IPS-NIHi11 (cell line): ENCODE measurements around the gene EVX2.

Source experiments
- DNase-seq: peaks from one replicate; pipeline ENCODE4 v3.0.0; 2012; ENCODE audit warnings: mixed read lengths, low spot score

Gene EVX2

DNA sequence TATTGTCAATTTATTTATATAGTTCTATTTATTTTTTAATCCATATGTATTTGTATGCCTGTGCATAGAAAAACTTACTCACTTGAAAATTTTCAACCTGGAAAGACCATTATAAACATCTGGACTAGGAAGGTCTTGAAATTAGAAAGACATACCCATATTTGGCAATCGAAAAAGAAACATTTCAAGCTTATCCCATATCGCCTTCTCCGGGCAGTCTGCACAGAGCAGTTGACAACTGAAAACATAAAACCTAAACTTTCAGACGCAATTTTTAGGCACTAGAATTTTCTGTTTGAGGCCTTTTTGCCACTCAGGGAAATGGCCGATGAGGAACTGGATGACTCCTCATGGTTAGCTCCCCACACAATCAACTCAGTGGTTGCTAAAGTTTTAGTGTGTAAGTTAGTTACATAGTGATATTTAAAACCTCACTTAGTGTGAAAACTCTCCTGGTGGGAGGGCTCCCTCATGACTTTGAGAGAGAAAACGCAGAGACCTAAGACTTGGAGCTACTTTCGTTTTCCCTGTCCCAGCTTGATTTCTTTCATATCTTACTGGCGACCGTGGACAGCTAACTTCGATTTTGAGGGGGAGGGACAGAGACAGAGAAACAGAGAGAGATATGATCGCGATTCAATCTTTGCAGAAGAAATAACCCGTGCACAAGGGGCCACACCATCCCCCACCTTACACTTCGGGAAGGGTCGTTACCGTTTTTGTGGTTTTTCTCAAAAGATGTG is 12.7 kb upstream of the EVX2 start:
- DNase-seq: no peak

DNA sequence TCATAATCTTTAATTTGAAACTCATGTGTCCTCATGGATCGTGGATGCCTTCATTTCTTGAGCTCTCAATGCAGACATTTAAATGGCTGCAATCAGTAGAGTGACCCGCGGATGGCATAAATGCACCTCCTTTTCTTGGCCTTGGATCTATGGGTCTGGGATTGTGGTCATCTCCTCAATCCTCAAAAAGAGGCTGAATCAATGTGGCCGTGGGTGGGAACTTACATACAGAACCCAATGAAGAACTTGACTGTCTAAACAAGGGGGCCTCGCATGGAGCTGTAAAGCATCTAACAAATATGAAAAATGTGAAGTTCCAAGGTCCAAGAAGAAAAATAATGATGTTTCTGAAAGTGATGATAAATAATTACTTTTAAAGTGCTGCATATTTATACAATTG is 11.7 kb upstream of the EVX2 start:
- no peak for DNase-seq

DNA sequence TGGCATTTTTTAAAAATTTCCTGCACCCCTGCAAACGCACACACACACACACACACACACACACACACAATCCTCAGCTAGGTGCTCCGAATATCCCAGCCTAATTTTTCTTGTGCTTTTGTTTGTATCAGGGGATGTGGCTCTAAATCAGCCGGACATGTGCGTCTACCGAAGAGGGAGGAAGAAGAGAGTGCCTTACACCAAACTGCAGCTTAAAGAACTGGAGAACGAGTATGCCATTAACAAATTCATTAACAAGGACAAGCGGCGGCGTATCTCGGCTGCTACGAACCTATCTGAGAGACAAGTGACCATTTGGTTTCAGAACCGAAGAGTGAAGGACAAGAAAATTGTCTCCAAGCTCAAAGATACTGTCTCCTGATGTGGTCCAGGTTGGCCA is 10.6 kb upstream of the EVX2 start:
- DNase-seq: no peak

DNA sequence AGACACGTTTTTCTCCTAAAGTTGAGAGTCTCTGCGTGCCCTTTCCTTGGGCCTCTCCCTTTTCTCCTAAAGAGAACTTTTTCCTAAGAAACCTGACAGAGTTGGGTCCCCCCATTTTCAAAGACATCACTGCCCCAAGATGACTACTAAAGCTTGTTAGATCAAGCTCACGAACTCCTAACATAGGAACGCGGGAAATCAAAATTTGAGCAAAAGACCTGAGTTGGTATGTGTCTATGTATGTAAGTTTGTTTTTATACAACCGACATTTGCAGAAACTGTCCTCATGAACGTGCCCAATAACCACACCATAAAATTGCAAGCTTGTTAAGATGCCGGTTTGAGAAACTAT is 10.1 kb upstream of the EVX2 start:
- DNase-seq: no peak

DNA sequence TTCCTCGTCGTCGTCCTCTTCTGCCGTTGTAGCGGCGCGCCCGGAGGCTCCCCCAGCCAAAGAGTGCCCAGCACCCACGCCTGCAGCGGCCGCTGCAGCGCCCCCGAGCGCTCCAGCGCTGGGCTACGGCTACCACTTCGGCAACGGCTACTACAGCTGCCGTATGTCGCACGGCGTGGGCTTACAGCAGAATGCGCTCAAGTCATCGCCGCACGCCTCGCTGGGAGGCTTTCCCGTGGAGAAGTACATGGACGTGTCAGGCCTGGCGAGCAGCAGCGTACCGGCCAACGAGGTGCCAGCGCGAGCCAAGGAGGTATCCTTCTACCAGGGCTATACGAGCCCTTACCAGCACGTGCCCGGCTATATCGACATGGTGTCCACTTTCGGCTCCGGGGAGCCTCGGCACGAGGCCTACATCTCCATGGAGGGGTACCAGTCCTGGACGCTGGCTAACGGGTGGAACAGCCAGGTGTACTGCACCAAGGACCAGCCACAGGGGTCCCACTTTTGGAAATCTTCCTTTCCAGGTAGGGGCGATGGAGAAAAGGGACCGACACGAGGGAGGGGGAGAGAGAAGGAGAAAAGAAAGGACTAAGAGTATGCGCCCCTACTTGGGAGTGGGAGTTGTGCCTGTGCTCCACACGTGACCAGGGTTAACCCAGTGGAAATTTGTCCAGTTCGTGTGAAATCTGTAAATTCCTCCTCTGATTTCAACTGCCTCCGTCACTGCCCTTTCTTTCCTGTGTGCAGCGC is 9.6 kb upstream of the EVX2 start:
- no peak for DNase-seq

DNA sequence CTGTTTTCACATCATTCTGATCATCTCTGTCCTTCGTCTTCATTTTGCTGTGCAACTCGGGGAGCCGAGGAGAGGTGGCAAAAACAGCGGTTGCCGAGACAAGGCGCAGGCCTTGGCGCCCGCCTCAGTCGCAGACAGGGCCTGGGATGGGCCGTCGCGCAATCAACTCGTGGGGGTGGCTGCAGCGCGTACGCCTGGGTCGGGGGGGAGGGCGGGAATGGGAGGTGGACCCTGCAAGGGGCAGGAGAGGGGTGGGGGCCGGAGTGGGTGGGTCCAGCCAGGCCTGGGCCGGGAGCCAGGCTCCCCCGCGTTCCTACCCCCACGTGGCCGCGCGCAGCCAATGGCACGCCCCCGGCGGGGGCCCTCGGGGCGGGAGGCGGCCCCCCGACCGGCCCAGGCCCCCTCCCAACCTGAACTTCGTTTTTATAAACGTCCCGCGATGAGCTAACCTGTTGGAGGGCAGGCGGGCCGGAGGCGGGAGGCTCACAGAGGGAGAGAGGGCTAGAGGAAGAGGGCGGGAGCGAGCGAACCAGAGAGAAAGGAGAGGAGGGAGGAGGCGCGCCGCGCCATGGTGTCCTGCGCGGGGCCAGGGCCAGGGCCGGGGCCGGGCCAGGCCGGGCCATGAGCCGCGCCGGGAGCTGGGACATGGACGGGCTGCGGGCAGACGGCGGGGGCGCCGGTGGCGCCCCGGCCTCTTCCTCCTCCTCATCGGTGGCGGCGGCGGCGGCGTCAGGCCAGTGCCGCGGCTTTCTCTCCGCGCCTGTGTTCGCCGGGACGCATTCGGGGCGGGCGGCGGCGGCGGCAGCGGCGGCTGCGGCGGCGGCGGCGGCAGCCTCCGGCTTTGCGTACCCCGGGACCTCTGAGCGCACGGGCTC is 8.7 kb upstream of the EVX2 start, which contains the start of gene HOXD13:
TSS of gene HOXD13 (plus strand) at position 452 of the 875 bp plus-strand sequence. CDS start at position 622, 170 bp downstream.
- DNase-seq: peak; percentile 67

DNA sequence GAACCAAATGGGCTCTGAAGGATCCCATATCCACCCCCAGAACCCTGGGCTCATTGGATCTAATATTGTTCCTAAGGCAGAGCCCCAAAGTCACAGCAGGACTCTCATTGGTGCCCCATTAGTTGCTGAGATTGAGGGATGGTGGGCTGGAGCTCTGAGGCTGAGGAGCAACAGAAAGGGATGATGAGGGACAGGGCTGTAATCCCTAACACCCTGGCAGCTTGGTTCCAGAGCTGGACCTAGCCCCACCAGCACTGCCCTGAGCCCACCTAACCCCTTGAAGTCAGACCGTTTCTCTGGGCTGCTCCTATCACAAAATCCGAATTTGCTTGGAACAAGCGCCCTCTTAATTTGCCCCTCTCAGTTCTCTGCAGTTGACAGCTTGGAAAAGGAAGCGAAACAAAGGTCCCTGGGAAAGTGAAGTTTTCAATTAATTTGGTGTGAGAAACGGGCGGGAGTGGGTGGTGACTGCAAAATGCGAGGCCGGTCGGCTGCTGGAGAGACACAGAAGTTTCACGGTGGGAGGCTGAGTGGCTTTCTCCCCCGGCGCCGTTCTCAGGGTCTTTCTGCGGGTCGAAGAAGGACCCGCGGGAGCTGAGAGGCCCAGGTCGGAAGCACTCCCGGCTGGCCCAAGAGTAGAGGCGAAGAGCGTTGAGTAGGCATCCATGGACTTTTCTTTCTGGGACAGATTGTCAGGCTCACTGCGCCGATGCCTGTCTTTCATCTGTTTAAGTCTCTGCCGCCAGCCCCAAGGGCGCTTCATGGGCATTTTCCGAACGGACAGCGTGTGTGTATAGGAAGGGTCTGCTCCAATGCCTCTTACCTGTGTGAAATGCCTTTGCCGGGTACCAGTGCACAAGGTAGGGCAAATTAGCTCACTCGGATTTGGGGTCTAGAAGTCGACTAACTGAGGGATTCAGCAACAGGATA is 7.8 kb upstream of the EVX2 start:
- DNase-seq: no peak

DNA sequence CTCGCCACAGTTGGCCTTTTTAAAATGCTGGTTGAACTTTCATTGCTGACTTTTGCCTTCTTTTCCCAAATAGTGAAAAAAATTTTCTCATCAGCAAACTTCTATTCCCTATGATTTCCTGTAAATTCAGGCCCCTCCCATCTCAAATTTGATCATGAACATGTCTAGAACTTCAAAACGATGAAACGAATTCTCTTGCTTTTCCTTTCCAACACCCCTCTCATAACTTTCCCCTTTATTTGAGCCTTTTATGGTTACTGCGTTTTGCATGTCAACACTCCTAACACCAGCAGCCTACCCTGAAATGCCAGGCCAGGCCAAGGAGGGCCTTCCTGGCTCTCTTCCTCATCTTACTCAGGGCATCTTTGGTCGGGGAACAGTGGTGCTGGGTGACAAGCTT is 7.1 kb upstream of the EVX2 start:
- DNase-seq: no peak

DNA sequence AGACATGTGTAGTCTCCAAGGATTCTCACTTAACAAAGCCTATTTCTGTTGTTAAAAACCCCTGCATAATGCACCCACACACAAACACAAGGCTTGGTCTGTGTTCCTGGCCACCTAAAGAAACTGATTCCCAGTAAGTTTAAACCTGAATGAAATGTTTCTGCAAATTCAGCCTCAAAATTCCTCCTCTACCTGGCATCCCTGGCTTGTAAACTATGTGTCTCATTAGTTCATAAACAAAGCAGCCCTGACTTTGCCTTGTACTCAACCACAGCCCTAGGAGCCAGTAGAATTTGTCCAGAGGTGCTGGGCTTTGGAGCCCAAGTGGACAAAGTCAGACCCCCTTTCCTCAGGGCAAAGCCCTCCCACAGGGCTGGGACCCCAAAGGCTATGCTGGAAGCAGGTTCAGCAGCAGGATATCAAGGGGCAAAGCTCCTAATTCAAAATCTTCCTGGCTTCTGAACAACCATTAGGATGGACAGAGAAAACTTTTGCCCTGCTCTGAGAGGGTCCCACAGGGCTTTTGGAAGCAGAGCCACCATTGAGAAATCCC is 6.2 kb upstream of the EVX2 start:
- DNase-seq: no peak

DNA sequence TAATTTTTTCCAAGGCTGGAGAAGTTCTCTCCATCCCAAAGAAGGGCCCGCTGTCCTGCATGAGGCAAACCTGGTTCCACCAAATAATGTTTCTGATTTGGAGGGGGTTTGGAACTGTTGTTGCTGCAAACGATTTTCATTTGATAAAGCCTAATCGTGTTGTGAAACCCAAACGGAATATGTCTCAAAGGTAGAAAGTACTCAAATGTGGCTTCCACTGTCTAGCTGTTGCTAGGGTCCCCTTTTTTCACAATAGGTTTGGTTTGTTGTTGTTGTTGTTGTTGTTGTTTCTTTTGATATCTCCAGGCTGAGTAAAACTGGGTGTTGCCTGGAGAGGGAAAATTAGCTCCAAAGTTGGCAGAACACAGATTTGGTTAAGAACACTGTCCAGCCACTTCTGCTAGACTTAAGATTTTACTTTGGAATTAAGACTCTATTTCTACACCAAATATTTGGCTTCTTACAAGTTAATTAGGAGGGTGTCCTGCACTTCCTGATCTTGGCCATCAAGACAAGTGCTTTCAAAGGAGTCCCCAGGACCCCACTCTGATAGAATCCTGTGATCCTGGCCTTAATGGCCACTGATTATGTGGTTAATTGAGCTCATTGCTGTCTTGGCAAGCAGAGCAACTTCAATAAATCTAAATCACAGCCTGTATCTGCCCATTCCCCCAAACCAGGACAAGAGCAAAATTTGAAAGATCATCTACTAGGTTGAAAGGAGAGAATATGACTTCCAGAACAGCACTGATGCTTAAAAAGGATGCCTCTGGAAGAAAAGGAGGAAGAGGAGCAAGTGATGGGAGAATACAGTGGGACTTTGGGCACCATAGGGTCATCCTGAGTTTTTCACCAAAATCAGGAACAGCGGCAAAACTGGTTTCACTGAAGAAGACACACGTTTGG is 5.4 kb upstream of the EVX2 start:
- no peak for DNase-seq

DNA sequence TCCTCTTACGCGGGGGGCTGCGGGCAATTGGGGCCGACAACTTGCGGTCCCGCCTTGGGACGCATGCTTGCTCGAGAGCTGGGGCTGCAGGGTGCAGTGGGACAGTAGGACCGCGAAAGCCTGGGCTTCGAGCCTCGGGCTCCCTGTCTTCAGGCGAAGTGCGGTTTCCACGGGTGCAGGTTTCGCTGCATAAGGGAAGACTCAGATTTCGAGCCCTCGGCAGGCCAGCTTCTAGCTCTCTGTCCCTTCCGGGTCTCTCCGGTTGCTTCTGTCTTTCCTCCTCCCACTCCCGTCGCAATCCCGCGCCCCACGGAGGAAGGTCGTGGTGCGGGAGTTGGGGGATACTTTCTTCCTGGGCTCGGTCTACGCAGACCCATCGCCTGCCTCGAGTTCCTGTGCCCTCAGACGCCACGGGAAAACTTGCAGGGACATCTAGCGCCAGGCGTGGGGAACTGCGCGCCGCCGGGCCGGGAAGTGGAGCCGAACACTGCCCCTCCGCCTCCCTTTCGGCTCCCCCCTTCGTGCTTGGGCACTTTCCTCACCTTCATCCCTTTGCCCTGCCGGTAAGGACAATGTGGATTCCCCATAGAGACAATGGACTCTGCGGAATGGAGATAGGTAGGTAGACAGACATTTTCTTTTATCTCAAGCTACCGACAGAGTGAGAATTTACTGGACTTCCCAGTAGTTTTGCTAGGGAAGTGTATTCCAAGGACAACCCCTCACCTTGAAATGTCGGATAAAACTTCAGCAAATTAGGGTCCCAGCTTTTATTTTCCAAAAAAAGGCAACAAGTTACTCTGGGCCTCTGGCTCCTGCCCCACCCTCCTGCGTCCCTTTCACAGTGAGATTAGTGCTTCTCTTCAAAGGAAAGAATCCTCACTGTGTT is 4.5 kb upstream of the EVX2 start:
- DNase-seq: peak; percentile 64

DNA sequence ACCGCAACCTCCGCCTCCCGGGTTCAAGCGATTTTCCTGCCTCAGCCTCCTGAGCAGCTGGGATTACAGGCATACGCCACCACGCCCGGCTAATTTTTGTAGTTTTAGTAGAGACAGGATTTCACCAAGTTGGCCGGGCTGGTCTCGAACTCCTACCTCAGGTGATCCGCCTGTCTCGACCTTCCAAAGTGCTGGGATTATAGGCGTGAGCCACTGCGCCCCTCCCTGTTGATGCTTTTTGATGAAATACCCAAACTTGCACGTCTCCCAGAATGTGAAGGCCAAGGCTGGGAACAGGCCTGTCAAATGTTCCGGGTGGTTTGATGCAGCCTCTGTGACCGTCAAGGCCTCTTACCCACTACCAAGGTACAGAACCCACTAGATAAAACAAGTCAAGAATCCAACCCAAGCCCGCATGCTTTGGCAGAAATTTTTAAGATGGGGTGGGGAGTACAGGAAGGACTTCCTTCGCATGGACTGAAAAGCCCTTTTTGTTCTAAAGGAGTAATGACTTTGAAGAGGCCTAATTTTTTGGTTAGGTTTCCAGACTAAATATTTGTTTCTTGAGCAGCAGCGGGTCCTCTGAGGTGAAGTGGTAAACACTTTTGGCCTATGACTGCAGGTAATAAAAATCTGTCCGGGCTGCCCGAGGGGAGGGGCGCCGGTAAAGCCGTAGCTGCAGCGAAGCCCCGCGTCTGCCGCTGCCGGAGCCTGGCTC is 3.7 kb upstream of the EVX2 start:
- DNase-seq: no peak

DNA sequence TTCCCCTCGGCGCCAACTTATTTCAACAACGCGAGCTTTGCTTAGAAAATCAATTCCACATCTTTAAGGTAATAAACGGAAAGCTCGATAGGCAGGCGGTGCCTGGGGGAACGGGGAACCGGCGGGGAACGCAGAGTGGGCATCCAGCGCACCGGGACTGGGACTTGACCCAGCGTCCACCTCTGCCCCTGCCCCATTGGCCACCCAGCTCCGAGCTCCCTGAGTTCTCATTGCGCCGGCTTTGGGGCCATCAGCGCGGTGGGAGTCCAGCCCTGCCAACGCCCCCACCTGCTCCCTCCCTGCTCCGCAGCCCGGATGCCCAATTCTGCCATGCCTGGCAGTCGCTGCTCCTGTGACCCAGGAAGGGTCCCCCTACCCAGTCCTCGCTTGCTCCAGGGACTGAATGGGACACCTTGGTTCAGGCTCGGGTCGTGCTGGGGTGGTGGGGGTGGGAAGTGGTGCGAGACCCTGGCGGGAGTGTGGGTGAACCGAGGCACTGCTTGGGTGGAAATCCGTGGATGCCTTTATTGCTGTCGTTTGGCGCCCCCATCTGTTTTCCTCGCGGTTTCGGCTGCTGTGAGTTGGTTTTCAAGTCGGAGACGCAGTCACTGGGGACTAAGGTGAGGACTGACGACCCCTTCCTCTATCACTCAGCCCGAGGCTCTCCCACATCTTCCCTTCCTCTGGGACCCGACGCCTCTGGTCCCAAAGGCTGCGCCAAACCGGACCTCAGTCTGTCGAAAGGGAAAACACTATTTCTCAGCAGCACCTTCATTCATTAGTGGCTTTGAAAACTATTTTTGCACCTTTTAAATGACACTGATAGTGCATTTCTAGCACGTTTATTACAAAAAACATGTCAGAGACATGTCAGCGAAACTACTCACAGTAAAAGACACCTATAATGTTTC is 2.4 kb upstream of the EVX2 start:
- no peak for DNase-seq

DNA sequence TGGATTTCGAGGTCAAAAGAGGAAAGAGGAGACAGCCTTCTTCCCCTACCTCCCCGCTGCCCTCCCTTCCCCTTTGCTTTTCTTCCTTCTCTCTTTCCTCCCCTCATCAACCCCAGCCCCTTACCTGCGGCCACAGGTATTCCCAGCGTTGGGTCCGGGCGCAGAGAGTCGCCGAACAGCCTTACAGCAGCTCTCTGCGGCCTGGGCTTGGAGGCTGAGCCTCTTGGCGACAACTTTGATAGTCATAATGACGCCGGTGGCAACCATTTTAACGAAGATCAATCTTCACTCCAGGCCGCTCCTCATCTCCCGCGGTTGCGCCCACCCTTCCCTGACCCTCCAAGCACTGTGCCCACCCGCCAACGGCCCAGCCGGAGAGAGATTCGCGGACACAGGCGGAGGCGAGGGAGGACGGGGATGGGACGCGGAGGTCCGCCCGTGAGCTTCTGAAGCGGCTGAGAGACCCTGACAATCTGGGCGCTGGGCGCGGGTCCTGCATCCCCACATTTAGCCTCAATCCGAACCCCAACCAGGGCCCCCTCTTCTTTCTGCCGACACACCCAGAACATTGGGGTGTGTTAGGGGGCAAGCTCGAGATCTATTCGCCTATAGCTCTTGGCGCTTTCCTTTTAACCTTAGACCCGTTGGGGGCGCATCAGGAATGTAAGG is 1.5 kb upstream of the EVX2 start:
- no peak for DNase-seq

DNA sequence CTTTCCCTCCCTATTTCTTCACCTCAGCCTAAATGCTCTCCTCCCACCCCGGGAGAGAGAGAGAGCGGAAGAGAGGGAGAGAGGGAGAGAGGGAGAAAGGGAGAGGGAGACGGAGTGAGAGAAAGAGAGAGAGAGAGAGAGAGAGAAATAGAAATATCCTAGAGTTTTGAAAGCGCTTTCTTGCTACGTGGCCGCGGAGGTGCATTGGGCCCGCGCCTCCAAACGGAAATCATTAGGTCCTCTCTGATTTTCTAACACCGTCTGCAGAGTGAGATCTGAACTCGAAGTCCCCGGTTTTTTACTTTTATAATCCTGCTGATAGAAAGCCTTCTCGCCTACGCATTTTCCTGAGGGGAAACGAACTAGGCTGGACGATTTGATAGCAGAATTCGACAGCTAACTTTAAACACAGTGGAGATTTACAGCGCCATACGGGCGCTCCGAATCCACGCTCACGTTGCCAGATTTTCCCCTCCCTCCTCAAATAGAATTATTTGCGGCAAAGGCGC is 903 bp upstream of the EVX2 start:
- DNase-seq: no peak
